ENCODE data around the gene DTNBP1.

DNA sequence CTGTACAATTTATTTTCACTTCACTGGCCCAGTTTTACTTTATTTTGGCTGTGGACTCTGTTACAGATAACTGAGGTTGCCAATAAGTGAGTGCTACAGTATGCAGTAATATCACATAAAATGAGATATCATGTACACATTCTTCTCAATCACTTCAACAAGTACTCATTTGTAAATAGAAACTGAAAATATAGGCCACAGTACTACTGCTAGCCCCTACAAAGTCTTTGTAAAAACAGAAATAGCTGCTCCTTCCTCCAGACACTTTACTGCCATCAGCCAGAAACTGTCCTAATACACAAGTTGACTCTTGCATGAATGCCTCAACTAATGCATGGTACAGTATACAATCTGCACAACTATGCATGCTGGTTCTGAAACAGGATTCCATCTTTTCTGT is 9.2 kb downstream of the DTNBP1 start:
- TF ChIP-seq, protein P1, sequence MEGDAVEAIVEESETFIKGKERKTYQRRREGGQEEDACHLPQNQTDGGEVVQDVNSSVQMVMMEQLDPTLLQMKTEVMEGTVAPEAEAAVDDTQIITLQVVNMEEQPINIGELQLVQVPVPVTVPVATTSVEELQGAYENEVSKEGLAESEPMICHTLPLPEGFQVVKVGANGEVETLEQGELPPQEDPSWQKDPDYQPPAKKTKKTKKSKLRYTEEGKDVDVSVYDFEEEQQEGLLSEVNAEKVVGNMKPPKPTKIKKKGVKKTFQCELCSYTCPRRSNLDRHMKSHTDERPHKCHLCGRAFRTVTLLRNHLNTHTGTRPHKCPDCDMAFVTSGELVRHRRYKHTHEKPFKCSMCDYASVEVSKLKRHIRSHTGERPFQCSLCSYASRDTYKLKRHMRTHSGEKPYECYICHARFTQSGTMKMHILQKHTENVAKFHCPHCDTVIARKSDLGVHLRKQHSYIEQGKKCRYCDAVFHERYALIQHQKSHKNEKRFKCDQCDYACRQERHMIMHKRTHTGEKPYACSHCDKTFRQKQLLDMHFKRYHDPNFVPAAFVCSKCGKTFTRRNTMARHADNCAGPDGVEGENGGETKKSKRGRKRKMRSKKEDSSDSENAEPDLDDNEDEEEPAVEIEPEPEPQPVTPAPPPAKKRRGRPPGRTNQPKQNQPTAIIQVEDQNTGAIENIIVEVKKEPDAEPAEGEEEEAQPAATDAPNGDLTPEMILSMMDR (conservative IDR thresholded peaks at IDR 0.05; ENCODE audit: low read depth, low read length): no peak
- TF ChIP-seq EZH2 (IDR thresholded peaks at IDR 0.05; ENCODE audit: borderline replicate concordance, low read depth, low read length, poor library complexity, severe bottlenecking): no peak

Data from A673 (cell line).